Lower leg skin (tissue), 3 donors: ENCODE data around the gene MKRN1.

Experiments
- CTCF ChIP-seq, 3 donors: fragments of 450-650 bp; IDR thresholded peaks; one replicate each; pipeline ENCODE4 v1.5.1; 2016; ENCODE audit warnings: antibody characterized with exemption in 3 of 3, mild to moderate bottlenecking in 3 of 3, moderate library complexity in 2 of 3
- POLR2A ChIP-seq, 2 donors: fragments of 450-650 bp; IDR thresholded peaks; one replicate each; pipeline ENCODE4 v1.6.1; 2016 to 2017; ENCODE audit warnings: antibody characterized with exemption in 2 of 2, mild to moderate bottlenecking in 1 of 2, moderate library complexity in 1 of 2

DNA sequence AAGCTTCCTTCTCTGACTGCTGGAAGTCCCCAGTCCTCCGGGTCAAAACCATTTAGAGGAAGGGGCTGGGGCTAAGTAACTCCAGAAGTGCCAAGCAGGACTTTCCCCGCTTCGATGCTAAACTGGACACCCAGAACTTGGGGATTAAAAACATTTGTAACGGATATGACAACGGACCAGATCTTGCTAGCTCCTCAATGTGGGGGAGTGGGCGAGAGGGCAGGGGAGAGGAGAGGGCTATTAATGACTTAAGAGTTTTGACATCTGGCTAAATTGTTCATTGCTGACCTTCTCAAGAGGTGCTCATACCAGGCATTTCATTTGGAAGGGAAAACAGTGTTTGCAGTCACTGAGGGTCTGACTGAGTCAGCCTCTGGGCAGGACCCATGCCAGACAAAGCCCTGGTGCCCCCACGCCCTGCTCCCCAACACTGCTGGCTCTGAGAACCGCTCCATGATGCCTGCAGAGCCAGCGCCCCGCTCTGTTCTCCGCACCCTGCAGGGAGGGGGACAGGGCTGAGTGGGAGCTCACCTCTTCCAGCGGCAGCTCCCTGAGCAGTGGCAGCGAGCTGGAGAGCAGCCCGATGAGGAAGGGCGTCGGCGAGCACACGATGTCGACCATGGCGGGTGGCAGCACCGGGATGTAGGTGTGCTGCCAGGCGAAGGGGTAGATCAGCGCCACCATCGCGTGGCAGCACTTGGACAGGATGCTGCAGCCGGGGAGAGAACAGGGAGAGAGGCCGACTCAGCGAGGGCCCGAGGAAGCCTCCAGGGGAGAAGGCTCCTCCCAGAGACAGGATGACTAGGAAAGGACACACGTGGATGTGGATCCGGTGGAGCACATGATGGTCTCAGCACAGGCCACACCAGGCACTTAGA lies 47.7 kb upstream of the MKRN1 start:
- TF ChIP-seq CTCF (IDR thresholded peaks at IDR 0.05) (no peak), POLR2A (IDR thresholded peaks at IDR 0.05) (no peak)
